Frontal cortex (tissue), 4 donors: ENCODE measurements around the gene TMEM202. TPM values are rescaled to one million over a fixed set of nuclear protein-coding genes. Genes with fewer than 3 reads are reported as not detected.
"Not testable (repeated sequence)": the region's sequence is repeated elsewhere in the genome, so short reads cannot be mapped to it uniquely, and the experiment has no call there.

ENCODE experiments used
- DNase-seq, 2 donors: peaks; one replicate each; pipeline ENCODE4 v3.0.0; 2012; ENCODE audit warnings: low spot score in 2 of 2
- FAIRE-seq: peaks from 2 replicates; lab custom pipeline; 2012; peaks lifted over from hg19 to GRCh38; lab: Jason Lieb, UNC
- total RNA-seq: library from RNA; depleted of rRNA; stranded (reverse); fragments of >200 nt; gene quantifications from one replicate; pipeline ENCODE4 v1.2.3, GENCODE V29; 2014
- donor health status: control.
- donor health status: control.
- donor health status: control.

The TMEM202 gene, protein sequence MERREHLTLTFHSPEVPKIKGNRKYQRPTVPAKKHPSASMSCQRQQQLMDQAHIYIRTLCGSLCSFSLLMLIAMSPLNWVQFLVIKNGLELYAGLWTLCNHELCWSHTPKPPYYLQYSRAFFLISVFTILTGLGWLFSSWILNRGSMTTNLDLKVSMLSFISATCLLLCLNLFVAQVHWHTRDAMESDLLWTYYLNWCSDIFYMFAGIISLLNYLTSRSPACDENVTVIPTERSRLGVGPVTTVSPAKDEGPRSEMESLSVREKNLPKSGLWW
- total RNA-seq = not detected

DNA sequence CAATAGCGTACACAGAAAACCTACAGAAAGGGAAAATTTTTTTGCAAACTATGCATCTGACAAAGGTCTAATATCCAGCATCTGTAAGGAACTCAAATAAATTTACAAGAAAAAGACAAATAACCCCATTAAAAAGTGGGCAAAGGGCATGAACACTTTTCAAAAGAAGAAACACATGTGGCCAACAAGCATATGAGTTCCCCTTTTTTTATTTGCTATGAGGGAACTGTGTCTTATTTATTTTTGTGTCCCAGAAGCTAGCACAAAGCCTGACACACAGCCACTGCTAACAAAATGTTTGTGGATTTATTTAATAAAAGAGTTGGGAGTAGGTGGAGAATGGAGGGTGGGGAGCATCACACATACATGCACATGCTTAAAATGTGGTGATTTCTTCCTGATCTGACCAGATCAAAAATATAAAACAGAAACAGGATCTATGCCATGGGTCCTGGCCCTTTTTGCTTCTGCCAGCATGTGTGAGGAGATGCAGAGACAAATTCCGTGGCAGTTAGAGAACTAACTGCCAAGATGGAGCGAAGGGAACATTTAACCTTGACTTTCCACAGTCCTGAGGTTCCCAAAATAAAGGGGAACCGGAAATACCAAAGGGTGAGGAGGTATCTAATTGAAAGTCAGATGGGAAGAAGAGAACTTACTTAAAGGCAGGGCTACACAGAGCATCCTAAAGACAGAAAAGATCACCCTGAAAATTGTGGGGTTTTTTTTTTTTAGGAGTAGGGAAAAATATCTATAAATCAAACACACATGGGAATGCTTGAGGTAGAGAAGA is at the start of gene TMEM202:
TMEM202 (plus strand) TSS at position 510 of the 793 bp plus-strand sequence; CDS start at position 532, 22 bp downstream.
- DNase-seq = no peak
- FAIRE-seq = no peak

DNA sequence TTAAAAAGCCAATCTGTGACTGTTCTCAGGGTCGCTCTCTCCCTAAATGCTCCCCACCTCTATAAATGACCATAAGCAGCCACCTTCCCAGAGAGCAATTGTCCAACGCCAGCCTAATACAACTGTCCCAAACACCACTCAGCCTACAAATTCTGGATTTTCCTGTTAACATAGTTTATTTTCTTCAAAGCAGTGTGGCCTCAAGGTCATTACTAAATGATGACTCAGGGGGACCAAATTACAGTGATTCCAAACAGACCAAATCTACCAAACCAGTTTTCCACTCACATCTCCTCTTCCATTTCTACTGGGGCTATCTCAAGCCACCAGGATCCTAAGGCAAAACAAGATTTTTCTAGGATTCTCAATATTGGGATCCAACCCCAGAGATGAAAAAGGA is 44.8 kb upstream of the TMEM202 start:
- no peak for FAIRE-seq

DNA sequence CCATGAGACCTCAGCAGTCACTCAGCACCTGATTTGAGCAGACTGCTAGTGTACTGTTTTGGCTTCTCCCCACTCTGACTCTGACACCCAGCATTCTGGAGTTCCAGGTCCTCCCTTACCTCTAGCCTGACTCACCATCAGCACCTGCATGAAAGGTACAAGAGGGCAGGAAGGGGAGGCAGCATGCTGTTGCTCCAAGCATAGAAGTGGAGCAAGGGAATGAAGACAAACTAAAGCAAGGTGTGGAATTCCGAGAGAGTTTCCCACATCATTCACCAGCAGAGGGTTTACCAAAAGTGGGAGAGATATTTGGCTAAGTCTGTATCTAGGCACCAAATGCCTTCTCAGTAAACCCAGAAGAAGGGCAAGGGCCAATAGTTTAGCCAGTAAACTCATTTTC is 43.6 kb upstream of the TMEM202 start:
- DNase-seq = no peak
- FAIRE-seq = no peak

More for the DNA sequence above, 44.8 kb upstream of the TMEM202 start:
- no peak for DNase-seq

DNA sequence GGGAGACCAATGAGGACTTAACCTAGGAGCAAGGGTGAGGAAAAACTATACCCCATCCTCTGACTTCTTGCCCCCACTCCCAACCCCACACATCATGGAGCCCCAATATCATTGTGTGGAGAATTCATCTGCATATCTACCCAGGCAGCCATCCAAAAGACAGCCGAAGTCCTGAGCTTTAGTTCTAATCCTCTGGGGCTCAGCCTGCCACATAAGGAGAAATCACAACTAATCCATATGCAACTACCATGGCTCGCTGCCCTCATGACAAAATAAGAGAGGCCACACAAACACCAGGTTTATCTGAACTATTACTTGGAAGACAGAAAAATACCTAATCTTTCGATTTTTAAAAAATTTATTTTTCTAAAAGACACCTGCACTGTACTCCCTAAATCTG is 40.0 kb upstream of the TMEM202 start:
- FAIRE-seq = no peak
- DNase-seq = no peak

GRCh38 chr15:72358650-72359171 is 39.4 kb upstream of the TMEM202 start:
- DNase-seq = peak in 1 of 2 donors; percentile 24
- no peak for FAIRE-seq

DNA sequence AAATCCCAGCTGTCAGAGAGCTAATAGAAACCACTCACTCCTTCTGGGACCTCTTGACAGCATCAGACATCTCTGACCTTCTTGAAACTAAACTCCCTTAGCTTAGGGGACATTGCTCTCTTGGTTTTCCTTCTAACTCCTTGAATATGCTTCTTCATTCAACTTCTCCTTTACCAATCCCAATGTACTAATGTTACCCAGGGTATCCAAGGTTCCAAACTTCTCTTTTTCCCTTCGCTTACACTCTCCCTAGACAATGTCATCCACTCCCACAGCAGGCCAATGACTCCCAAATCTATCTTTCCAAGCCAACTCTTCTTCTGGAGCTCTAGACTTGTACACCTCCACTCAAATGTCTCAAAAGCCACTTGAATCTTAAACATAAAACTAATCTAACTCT is 36.9 kb upstream of the TMEM202 start:
- DNase-seq (no peak), FAIRE-seq (no peak)

DNA sequence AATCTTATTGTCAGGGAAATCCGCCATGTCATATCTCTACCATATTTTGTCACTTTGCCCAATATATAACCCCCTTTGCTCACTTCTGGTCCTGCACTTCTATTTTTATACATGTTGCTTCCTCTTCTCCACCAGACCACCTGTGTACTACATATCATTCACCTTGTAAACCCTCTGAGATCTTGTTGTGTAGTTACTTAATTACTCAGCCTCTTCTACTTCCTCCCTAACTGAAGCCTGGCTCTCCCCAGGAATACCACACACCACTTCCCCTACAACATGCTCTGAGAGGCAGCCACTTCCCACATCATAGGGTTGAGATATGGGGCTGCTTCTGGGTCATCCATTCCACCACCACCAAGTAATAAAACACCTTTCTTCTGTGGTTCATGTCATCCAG is 32.3 kb upstream of the TMEM202 start:
- DNase-seq (no peak), FAIRE-seq (no peak)

DNA sequence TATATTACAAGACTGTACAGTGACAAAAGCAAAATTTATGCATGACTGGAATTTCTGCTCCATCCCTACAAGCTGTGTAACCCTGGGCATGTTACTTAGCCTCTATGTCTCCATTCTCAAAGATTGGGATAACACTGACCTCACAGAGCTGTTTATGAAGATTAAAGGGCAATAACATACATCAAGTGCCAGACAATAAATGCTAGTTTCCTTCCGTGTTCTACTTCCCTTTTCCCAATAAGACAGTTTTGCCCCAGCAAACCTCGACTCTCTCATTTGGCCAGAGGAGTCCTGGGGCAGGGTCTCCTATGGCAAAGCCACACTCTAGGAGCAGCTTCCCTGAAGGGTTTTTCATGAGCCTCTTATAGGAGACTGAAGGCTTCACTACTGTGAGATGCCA is 29.8 kb upstream of the TMEM202 start:
- DNase-seq (no peak), FAIRE-seq (no peak)

DNA sequence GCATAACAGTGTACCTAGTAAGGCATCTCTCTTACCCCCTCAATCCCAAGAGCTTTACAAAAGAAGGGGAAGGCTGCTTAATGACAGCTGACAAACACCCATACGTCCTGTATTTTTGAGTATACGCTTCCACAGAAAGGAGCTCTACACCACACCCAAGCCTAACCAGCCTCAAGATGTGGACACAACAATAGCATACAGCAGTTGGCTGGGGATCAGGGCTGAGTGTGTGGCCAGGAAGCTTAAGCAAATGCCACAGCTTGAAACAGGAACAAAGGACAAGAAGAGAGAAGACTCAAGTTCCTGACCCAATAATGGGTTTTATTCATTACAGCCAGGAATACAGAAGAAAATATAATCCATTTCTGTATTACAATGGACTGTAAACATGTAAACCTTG is 29.2 kb upstream of the TMEM202 start:
- DNase-seq (no peak), FAIRE-seq (no peak)

DNA sequence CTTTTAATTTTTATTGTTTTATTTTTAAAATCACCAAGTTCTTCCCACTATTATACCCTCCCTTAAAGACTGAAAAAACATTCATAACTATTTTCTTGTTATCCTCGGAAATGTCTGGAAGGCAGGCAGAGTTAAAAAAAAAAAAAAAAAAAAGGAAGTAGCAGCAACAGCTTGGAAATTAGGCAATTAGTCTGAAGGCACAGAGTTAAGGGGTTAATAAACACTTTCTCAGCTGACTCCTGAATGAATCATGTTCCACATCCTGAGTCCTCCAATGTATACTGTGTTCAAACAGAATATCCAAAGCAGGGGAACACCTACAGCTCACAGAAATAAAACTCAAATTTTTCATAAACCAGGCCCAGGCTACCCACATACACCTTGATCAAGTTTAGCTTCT is 28.1 kb upstream of the TMEM202 start:
- DNase-seq (no peak), FAIRE-seq (no peak)

- DNase-seq = no peak
Measured at GRCh38 chr15:72372361-72372760, 25.7 kb upstream of the TMEM202 start.

DNA sequence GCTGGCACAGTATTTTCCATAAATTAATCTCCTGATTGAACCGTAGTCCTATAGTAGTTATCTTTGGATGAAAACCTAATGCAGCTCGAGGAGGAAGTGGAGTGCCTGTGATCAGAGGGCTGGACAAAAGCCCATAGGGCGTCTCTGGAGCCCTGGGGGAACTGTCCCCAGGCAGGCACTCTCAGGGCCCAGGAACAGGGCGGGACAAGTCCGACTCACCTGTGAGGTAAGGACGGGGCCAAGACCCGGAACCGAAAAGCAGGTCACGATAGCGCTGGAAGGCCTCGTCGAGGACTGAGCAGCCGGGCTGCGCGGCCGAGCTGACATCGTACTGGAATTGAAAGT is 22.6 kb upstream of the TMEM202 start:
- FAIRE-seq (no peak), DNase-seq (no peak)

More at GRCh38 chr15:72372361-72372760, 25.7 kb upstream of the TMEM202 start:
- no peak for FAIRE-seq

DNA sequence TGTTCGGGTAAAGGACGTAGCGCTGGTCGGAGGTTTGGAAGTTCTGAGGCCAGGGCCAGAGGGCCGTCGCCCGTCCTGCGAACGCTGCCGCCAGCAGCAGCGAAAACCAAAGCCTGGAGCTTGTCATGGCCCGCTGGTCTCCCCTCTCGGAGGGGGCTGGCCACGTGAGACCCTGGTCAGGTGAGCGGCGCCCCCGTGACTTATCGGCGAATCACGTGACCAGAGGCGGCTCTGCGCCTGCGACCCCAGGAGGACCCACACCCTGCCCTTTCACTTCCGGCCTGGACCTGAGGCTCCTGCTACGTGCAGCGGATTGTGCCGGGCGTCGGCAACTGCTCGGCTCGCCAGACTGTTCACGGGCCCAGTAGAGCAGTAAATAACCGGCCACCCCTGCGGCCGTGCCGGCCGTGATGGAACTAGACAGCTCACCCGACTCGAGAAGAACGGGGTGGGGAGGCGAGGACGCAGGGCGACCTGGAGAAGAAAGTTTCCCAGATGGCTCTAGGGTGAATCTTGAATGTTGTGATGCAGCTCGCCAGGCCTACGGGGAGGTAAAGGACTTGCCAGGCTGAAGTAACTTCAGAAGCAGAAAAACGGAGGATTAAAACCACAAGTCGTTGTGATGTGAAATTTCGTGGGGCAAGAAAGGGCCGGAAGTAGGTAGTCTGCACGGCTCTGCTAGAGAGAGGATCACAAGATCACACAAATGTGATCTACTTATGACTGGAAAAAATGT is 22.1 kb upstream of the TMEM202 start, which contains the start of gene HEXA:
HEXA (minus strand) TSS at position 169 of the 736 bp plus-strand sequence; CDS start at position 127, 42 bp downstream.
- DNase-seq (peak; percentile 72 to 89), FAIRE-seq (no peak)

- DNase-seq = no peak
- no peak for FAIRE-seq
Measured at GRCh38 chr15:72377331-72377730, 20.8 kb upstream of the TMEM202 start.

- DNase-seq, FAIRE-seq: not testable (repeated sequence)
Measured at GRCh38 chr15:72379106-72379505, 19.0 kb upstream of the TMEM202 start.

- FAIRE-seq (no peak), DNase-seq (no peak)
Measured at GRCh38 chr15:72379856-72380430, 18.2 kb upstream of the TMEM202 start.

- no peak for FAIRE-seq
- DNase-seq = no peak
Measured at GRCh38 chr15:72380743-72381142, 17.4 kb upstream of the TMEM202 start.

DNA sequence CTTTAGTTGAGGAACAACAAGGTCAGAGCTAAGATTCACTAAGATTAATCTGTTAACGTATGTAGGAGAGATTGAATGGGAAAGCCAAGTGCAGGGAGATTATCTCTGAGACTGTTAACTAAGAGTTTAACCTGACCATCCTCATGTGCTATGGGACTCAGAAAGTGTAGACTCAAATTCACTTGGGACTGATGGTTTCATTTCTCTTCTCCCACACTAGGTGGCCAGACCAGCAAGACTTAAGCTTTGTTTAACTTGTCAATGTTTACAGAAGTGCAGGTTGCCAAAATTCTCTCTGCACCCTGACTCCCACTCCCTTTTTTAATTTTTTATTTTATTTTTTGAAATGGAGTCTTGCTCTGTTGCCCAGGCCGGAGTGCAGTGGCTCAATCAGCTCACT is 16.0 kb upstream of the TMEM202 start:
- no peak for FAIRE-seq
- DNase-seq = no peak

- no peak for FAIRE-seq
- no peak for DNase-seq
Measured at GRCh38 chr15:72387741-72388140, 10.4 kb upstream of the TMEM202 start.

DNA sequence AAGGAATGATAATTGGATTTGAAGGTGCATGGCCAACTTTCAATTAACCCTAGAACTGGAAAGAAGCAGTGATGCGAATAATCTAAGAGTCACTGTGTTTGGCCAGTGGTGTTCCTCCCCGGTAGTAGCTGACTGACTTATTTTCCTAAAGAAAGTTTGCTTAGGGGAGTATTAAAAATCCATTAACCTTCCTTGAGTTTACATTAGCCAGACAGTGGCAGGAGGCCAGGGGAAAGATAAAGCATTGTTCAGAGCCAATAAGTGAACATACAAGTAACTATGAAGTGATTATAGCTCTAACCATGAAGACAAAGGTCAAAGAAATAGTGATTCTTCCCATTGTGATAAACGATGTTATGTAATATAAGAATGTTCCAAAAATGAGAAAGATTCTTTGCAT is 8.9 kb upstream of the TMEM202 start:
- FAIRE-seq = no peak
- no peak for DNase-seq
